Fibroblast of lung (primary cell): ENCODE measurements around the gene MAL.

Experiments used
- CTCF ChIP-seq, 2 donors: IDR thresholded peaks in 1 of 2; conservative IDR thresholded peaks in 1 of 2; 1 replicate in 1 of 2; 2 replicates in 1 of 2; pipeline ENCODE4 v1.5.1; 2011 to 2012; ENCODE audit warnings: low read length in 2 of 2, control low read depth in 1 of 2, inconsistent platforms in 1 of 2, low read depth in 1 of 2, mild to moderate bottlenecking in 1 of 2
- EZH2 ChIP-seq: IDR thresholded peaks from 2 replicates; pipeline ENCODE4 v1.5.1; 2012; ENCODE audit warnings: low read length, control low read depth, mild to moderate bottlenecking; ENCODE audit errors: missing control alignments

- no peak for TF ChIP-seq CTCF (conservative IDR thresholded peaks at IDR 0.05 in 1 of 2, IDR thresholded peaks at IDR 0.05 in 1 of 2; ENCODE audit: low read depth in 1 of 2, low read length in 2 of 2)
- no peak for TF ChIP-seq EZH2
Observed at GRCh38 chr2:95020275-95021022, 5.1 kb upstream of the MAL start.
